Heart left ventricle (tissue), 13 donors: ENCODE measurements around the gene RACK1.

Experiments
- CTCF ChIP-seq, 12 donors: fragments of 200-600 bp; sonication (generic) in 4 of 12; IDR thresholded peaks; one replicate each; pipeline versions ENCODE4 v1.5.0 to v1.8.0; 2018 to 2022; ENCODE audit warnings: antibody characterized with exemption in 12 of 12, mild to moderate bottlenecking in 5 of 12
- POLR2A ChIP-seq, 2 donors: fragments of 450-650 bp; IDR thresholded peaks; one replicate each; pipeline ENCODE4 v1.6.1; 2017; ENCODE audit warnings: antibody characterized with exemption in 2 of 2, mild to moderate bottlenecking in 2 of 2, moderate library complexity in 2 of 2
- donor health status: ischemic (EF 13 %, LVEDD 7.1; RV severe dilation, severe dysfunction).
- donor health status: DM: no; HTN: yes; CAD: no.
- donor health status: DM: no; HTN: no; CAD: no.
- donor health status: ischemic (EF 25% LVEDD 6.9; RV normal size, moderate dysfunction).
- donor health status: ischemic (EF 25% LVEDD 5.7; RV mildly dilated, moderate dysfunction).
- donor health status: ischemic (EF 35%, LVEDD 5.7; RV mildly dilated, moderate dysfunction).
- donor health status: nonischemic (EF 11% LVEDD 7.7; RV severe dilation, severe dysfunction).
- donor health status: DM: yes; HTN: yes; CAD: no.
- donor health status: PGD.
- donor health status: ischemic (EF 29% LVEDD 5.4; RV normal size, mild dysfunction).
- donor health status: nonischemic (EF 23%, LVEDD 6.1; RV moderate dilation, normal function).

- TF ChIP-seq CTCF (IDR thresholded peaks at IDR 0.05) (no peak), POLR2A (IDR thresholded peaks at IDR 0.05) (no peak)
These were observed 50.0 kb downstream of the RACK1 start for GRCh38 chr5:181193656-181194055.
